SKM-1 treated with dmso at 0.1 percent for 144 hours (cell line): ENCODE measurements around the gene TRAPPC6A.
"Not testable (repeated sequence)": the region's sequence is repeated elsewhere in the genome, so short reads cannot be mapped to it uniquely, and the experiment has no call there.

Experiments used
- DNase-seq: peaks from one replicate; lab custom pipeline; 2025; ENCODE audit not compliant: unreplicated experiment; lab: John Stamatoyannopoulos, UW

TRAPPC6A gene

DNA sequence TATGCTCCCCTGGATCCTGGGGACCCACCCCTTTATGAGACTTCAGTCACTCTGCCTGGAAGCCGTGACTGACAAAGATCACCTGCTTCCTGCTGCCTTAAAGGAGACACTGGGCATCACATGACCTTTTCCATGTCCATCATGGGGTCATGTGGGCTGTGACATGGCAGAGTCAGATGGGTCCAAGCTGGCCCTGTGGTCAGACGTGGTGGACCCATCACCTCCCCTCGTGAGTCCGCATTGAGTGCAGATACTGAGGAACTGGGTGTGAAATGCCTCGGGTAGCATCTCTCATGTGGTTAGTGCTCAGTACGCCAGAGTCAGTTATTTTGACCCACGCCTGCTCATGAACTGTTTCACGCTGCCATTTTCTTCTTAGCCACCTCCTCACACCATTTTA is 44.4 kb downstream of the TRAPPC6A start:
- no peak for DNase-seq

DNA sequence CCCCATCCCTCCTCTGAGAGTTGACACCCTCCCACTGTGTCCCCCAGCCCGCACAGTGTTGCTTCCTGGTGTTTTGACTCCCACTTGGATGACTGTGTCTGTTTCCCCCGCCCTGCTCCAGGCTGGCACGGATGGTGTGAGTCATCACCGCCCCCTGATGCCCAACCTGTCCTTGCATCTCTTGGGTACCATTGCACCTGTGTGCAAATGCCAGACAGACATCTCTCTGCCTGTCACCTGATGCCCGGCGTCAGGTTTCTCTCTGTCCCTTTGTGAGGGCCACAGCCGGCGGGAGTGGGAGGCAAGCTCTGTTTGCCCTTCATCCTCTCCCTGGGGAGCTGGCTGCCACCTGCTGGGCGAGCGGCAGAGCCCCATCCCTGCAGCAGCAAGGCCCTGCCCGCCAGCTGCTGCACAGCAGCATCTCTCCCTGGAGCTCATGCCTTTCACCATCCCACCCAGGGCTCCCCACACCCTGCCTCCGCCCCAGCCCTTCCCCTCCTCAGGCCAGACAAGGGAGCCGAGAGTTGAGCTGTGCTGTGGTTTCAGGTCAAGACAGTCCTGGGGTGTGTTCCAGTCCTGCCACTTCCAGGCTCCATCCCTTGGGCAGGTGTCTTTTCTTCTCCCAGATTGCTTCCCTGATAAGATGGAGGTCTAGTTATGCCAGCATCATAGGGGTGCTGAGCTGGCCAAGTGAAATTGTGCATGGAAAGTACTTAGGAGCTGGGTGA is 47.0 kb downstream of the TRAPPC6A start:
- no peak for DNase-seq

DNA sequence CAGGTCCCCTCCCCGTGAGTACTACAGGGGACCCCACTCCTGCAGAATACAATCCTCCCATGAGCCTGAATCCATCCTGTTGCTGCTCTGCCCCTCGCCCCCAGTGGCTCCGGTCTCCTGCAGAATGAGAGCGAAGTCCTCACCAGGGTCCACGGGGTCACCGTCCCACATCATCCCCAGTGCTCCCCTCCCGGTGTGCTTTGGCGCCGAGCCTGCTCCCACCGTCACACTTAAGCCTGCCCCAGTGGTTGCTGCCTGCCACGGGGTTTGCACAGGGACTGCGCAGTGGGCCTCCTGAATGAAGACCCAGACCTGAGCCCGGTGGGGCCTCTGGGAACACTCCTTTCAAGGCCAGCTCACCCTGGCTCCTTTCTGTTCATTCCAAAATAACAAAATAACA is 47.8 kb downstream of the TRAPPC6A start:
- no peak for DNase-seq

DNA sequence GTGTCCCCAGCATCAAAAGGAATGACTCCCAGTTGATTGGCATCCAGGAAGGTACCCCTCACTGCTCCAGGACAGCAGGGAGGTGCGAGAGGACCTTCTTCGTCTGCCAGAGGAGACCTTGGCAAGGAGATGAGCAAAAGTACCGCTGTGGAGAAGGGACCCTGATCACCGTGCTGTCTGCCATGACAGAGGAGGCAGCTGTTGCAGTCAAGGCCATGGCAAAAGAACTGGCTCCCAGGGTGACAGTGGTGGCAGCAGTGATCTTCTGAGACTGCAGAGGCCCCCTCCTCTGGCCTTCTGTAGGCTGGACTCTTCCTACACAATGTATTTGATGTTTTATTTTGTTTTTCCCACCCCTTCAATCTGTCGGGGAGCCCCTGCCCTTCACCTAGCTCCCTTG is 49.2 kb downstream of the TRAPPC6A start:
- no peak for DNase-seq

DNA sequence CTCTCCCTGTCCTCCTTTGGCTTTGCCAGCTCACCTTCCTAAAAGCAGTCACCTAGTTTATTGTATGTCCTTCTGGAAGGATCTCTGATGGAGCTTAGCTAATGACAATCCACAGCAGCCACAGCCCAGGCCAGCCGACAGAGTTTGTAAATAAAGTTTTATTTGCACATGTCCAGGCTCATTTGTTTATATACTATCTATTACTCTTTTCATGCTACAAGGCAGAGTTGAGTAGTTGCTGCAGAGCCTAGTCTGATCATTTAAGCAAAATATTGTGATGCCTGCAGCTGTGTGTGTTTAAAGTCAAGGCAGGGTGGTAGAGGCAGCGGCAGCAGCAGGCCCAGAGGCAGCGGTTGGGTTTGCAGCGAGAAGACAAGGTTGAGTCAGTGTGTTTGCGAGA is 49.9 kb downstream of the TRAPPC6A start:
- DNase-seq, result no peak

DNA sequence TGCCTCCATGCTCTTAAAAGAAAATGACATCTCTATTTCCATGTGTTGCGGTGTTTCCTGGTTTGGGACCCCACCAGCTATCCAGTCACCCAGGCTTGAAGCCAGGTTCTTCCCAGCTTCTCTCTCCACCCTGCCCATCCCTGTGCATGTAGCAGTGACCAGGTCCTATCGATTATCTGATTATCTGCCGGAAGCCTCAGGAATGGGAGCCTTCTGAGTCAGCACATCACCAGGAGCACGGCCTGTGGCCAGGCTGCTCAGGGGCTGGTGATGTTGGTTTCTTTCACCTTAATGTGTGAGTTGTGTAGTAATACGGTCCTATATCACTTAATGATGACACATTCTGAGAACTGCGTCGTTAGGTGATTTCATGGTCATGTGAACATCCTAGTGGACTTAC is 51.4 kb downstream of the TRAPPC6A start:
- DNase-seq, result no peak

DNA sequence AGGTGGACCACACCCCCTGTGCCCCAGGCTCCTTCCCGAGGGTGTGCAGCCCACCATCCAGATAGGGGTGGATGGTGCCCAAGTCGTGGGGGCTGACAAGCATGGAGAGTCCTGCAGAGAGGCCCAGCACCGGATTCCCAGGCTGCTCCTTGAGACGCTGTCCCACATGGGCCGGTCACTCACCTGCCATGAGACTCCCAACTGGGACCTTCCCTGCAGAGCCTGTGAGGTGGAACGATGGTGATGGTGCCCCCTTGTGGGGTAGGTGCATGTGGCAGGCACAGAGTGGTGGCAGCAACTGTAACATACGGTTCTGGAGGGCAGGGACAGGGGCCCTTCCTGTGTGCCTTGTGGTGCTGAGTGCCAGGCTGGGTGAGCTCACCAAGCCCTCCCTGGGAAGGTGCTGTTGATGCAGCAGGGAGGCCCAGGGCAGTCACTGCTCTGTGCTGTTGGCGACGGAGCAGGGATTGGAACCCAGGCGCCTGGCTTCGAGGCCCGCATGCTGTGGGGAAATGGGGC is 52.0 kb downstream of the TRAPPC6A start:
- peak; percentile 1 for DNase-seq

DNA sequence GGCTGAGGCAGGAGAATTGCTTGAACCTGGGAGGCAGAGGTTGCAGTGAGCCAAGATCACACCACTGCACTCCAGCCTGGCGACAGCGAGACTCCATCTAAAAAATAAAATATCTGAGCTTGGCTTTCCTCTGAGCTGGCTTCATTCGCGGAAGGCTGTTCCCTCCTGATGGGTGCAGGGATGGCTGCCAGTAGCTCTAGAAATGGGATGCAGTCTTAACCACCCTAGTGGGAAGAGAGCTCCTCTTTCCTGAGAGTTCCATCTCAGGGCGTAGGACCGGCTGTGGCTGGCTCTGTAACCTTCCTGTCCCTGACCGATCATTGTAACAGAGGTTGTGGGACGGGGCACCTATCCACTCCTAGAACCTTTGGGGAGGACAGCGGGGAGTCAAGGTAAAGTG is 52.7 kb downstream of the TRAPPC6A start:
- no peak for DNase-seq

DNA sequence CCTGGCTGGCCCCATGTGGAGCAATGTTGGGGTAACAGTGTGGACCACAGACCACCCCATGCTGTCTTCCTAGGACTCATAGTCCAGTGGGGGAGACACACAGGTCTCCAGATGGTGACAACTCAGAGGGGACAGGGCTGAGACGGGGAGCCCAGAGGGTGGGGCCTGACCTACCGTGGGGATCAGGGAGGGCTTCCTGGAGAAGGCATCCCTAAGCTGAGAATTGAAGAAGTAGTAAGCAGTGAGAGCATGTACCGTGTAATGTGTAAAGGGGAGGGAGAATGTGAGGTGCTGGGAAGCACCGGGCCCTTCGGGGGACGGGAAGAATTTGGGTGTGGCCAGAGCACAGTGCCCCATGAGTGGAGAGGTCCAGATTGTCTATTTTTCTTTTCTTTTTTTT is 54.0 kb downstream of the TRAPPC6A start:
- no peak for DNase-seq

DNA sequence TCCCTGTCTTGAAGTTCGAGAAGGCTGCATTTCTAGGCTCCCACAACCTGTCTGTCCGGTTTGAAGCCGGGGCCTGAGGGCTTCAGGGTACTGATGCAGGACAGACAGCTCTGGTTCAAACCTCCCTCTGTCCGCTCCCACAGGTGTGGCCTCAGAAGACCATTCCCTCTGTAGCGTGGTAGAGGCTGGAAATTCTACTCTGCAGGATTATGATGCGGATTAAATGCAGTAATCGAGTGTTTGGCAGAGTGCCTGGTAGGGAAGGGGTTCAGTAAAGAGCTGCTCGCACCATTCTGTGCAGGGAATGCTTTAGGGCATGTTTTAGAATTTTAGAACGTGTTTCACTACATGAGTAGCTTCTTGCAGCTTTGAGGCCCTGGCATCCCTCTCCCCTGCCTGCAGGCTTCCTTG is 54.6 kb downstream of the TRAPPC6A start:
- DNase-seq, result no peak

DNA sequence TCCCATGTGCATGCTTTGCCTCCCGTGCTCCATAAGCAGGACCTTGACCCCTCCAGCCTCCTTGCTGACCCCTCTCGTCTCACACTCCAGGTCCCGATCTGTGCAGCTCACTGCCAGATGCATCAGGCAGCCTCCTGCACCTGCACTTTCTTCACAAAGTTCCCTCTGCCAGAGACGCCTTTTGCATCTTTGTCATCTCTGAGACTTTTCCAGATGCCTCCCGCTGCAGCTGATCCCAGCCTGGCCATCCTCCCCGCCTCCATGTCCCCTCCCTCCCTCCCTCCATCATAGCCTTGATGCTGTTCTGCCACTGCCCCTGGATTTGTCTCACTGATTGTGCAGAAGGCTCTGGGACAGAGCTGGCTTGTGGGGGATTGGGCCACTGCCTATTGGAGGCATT is 55.2 kb downstream of the TRAPPC6A start:
- DNase-seq, result no peak

DNA sequence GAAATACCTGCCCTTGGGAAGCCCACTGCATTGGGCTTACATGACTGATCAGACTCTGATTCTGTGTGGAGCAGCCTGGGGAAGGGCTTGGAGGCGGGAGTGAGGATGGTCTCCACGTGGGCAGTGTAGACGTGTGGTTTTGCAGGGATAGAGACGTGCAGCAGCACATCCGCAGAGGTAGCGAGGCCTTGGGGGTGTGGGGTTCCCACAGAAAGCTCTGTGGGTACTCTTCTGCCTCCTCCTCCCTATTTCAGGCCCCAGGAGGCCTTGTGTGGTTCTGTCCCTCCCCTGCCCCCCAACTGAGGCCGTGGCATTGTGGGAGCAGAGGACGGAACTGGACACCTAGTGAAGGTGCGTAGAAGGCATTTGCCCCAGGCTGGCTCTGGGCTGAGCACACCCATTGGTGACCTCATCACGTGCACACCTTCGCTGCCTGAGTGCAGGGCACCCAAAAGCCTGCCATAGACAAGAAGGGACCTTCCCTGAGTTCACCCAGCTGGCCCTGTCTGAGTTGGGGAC is 56.2 kb downstream of the TRAPPC6A start:
- no peak for DNase-seq

DNA sequence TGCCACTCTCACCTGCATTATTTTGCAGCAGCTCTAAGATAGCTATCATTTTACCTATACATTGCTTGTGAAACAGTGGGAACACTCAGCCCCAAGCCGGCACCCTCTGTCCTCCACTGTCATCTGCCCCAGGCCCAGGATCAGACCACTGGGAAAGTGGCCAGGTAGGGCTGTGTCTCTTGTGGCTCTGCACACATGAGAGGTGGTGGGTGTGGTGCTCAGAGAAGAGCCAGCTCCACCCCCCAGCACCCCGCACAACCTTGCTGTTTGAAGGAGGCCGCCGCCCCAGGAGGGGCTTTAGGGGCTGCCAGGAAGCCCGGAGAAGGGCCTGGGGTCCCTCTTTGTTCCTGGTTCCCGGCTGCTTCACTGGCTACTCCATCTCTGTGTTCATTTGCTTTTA is 58.5 kb downstream of the TRAPPC6A start:
- no peak for DNase-seq

DNA sequence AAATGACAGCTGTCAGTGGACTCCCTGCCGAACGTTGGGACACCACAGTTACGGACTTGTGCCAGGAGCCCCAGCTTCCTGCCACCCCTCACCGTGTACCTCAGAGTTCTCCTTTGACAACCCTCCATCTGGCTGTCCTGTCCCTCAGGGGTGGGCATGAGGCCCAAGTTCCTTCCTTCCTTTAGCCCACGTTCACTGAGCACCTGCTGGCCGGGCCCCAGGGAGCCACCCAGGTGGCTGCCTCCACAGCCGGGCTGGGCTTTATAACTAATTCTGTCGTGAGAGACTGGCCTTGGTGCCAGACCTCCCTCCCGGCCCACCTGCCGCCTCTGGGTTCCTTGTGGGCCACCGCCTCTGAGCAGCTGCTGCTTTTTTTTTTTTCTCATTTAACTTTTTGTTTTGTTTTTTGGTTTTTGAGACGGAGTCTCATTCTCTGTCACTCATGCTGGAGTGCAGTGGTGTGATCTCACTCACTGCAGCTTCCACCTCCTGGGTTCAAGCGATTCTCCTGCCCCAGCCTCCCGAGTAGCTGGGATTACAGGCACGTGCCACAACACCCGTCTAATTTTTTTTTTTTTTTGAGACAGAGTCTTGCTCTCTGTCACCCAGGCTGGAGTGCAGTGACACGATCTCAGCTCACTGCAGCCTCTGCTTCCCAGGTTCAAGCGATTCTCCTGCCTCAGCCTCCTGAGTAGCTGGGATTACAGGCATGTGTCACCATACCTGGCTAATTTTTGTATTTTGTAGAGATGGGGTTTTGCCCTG is 59.3 kb downstream of the TRAPPC6A start:
- DNase-seq, result not testable (repeated sequence)

DNA sequence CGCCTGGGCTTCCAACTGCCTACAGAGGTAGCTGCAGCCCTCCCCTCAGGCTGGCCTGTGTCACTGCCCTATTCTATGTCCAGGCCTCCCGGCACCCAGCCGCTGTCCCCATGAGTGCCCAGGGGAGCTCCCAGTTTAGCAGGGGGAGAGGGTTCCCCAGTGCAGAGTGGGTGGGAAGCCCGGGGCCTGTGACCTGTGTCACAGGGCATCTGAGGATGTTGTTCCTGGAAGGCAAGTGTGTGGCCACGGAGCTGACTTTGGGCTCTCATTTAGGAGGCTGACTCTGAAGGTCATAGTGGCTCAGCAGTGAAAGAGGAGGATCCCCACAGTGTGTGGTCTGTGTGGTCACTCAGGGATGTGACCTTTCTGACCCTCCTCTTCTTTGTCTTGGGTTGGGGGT is 59.9 kb downstream of the TRAPPC6A start:
- no peak for DNase-seq

DNA sequence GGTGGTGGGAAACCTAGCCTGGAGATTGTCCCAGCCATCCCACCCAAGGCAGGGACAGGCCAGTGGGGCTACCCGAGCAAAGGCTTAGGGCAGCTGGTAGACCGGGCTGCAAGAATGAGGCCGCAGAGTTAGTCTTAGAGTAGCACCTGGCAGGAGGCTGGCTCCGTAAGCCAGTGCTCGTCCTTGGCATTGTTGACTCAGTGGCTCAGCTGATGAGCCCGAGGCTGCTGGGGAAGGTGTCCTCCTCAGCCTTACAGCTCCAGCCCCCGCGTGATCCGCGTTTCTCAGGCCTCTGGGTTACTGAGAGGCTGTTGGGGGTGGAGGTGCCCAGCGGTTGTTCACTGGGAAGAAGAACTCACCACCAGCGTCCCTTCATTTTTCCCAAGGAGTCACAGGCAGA is 60.4 kb downstream of the TRAPPC6A start:
- DNase-seq, result no peak

DNA sequence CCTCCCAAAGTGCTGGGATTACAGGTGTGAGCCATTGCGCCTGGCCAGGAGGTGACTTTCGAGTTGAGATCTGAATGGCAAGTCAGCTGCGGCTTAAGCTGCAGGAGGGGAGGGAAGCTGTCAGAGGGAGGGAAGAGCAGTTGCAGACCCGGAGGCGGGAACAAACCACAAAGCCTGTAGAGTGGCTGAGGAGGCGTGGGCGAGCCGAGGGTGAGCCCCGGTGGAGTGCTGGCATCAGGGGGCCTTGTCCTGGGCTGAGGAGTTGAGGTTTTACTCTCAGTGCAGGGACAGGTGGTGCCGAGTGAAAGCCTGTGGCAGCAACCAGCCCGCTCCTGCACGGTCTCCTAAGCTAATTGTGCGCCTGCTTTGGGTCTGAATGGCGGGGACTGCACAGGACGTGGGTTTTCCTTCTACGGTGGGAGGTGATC is 60.9 kb downstream of the TRAPPC6A start:
- DNase-seq, result no peak

DNA sequence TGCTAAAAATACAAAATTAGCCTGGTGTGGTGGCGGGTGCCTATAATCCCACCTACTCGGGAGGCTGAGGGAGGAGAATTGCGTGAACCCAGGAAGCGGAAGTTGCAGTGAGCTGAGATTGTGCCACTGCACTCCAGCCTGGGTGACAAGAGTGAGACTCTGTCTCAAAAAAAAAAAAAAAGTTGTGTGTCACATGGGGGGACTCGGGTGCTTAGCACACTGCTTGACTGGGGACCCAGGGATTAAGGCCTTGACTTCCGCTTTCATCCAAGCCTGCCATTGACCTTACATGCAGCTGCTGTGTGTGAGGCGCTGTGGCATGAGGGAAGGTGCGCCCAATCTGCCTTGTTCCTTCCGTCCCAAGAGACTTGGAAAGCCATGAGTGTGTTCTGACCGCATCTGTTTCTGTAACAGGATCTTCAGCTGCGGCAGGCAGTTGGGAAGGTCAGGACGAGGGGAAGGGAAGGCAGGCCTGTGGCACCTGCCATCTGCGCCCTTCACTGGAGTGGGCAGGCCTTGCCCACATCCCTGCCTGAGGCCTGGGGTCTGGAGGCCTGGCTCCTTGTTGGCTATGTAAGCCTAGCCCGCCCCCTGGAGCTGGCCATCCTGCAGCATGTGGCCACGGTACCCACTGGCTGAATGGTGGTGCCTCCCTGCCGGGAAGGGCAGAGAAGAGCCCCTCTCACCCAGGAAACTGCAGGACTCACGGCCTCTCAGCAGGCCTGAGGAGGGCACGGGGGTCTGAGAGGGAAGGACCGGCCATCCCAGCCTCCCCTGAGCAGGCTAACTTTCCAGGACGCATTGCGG is 62.0 kb downstream of the TRAPPC6A start:
- DNase-seq, result no peak

DNA sequence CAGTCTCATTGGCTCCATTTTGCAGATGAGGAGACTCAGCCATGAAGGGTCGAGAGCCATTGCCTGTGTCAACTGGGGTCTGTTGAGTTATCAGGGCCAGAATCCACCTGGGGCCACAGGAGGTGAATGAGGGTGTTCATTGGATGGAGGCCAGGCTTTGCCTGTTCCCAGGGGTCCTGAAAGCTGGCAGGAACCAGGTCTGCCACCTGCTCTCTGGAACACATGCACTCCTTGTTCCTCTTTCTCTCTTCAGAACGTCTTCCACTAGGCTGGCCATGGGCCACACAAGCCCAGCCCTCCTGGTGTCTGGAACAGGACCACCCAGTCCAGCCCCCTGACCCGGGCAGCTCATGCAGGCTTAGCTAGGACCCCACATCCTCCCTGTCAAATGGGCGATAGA is 63.9 kb downstream of the TRAPPC6A start:
- DNase-seq, result no peak

DNA sequence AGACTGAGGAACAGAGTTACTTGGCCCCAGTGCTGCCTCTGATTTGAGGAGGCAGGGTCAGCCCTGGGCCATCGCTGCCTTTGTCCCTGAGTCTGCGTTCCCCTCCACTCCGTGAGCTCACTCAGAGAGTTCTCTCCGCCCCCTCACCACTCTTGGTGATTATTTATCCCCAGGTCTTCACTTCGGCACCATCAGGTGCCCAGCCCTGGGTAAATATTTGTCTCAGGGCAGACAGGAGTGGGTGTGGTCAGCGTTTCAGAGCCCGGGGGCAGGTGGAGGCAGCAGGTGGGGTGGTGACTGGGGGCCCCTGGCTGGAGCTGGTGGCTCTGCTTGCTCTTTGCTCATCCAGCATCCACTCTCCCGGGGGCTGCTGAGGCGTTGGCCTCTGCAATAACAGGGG is 64.4 kb downstream of the TRAPPC6A start:
- no peak for DNase-seq
